OCI-LY7 (cell line): ENCODE data around the gene LINC00632. TPM values are rescaled to one million over a fixed set of nuclear protein-coding genes. Genes with fewer than 3 reads are reported as not detected.

Experiments used
- BruUV-seq: library from RNA; stranded (reverse); fragments of 400-500 nt; replicated peaks from 2 replicates; lab custom pipeline; 2021; lab: Mats Ljungman, UMichigan
- CTCF ChIA-PET: fragments of 300-600 bp; sonication (Branson Sonifier 250); formaldehyde crosslinking; loops from one replicate; lab custom pipeline; 2022; ENCODE audit warnings: antibody characterized with exemption; ENCODE audit not compliant: unreplicated experiment; lab: Charles Lee
- POLR2A ChIA-PET: fragments of 300-600 bp; sonication (Branson Sonifier 250); formaldehyde crosslinking; loops from one replicate; lab custom pipeline; 2022; ENCODE audit warnings: antibody characterized with exemption; lab: Charles Lee
- DNase-seq: peaks from one replicate; pipeline ENCODE4 v3.0.0-alpha.2; 2015; ENCODE audit warnings: low spot score
- H2AFZ ChIP-seq: fragments of 200-600 bp; sonication (generic), shearing (Covaris generic); 2 replicates; pipeline ENCODE4 v1.6.1; 2014; ENCODE audit warnings: mild to moderate bottlenecking, antibody characterized with exemption, low read length, moderate library complexity
- H3K27ac ChIP-seq: fragments of 200-600 bp; sonication (generic); 2 replicates; pipeline ENCODE4 v1.5.1; 2014; ENCODE audit warnings: mixed run types, low read depth, mild to moderate bottlenecking, moderate library complexity, low read length, inconsistent platforms; ENCODE audit not compliant: poor library complexity, severe bottlenecking
- H3K36me3 ChIP-seq: fragments of 200-600 bp; sonication (generic); 2 replicates; pipeline ENCODE4 v1.6.1; 2014; ENCODE audit warnings: mild to moderate bottlenecking, antibody characterized with exemption, low read length, moderate library complexity, mixed read lengths; ENCODE audit not compliant: insufficient read depth
- H3K4me1 ChIP-seq: fragments of 200-600 bp; sonication (generic); 2 replicates; pipeline ENCODE4 v1.5.1; 2014; ENCODE audit warnings: mild to moderate bottlenecking, low read length; ENCODE audit not compliant: insufficient read depth, poor library complexity, severe bottlenecking
- H3K4me2 ChIP-seq: fragments of 200-600 bp; sonication (generic); 2 replicates; pipeline ENCODE4 v1.6.1; 2014; ENCODE audit warnings: mild to moderate bottlenecking, low read length
- H3K4me3 ChIP-seq: fragments of 200-600 bp; sonication (generic); 2 replicates; pipeline ENCODE4 v1.5.1; 2014; ENCODE audit warnings: mild to moderate bottlenecking, low read depth, low read length; ENCODE audit not compliant: poor library complexity, severe bottlenecking
- H3K79me2 ChIP-seq: fragments of 200-600 bp; sonication (generic); 2 replicates; pipeline ENCODE4 v1.6.1; 2016; ENCODE audit warnings: low read depth, mild to moderate bottlenecking, low read length, moderate library complexity, mixed read lengths; ENCODE audit not compliant: insufficient read depth
- H3K9me2 ChIP-seq: fragments of 200-600 bp; sonication (generic); 2 replicates; pipeline ENCODE4 v1.6.1; 2016; ENCODE audit warnings: mild to moderate bottlenecking, low read length, mixed read lengths; ENCODE audit not compliant: insufficient read depth
- H3K9me3 ChIP-seq: fragments of 200-600 bp; sonication (generic); 2 replicates; pipeline ENCODE4 v1.6.1; 2014; ENCODE audit warnings: mild to moderate bottlenecking, mixed run types, low read length, mixed read lengths
- H4K20me1 ChIP-seq: fragments of 200-600 bp; sonication (generic); 2 replicates; pipeline ENCODE4 v1.6.1; 2014; ENCODE audit warnings: mild to moderate bottlenecking, antibody characterized with exemption, low read length, moderate library complexity, mixed read lengths; ENCODE audit not compliant: insufficient read depth
- CTCF ChIP-seq: fragments of 200-600 bp; sonication (generic); conservative IDR thresholded peaks from 2 replicates; pipeline ENCODE4 v1.5.1; 2014; ENCODE audit warnings: mild to moderate bottlenecking, antibody characterized with exemption, low read length, moderate library complexity, mixed read lengths
- EZH2phosphoT487 ChIP-seq: fragments of 200-600 bp; sonication (generic); IDR thresholded peaks from 2 replicates; pipeline ENCODE4 v1.6.1; 2018; ENCODE audit warnings: low read depth, borderline replicate concordance, mild to moderate bottlenecking, mixed run types, antibody characterized with exemption, low read length, moderate library complexity, mixed read lengths
- intact Hi-C: fragments of 100-400 bp; cut with micrococcal nuclease; formaldehyde crosslinking; loops from one replicate; pipeline ENCODE4 v1.10.0; 2022; ENCODE audit not compliant: unreplicated experiment
- total RNA-seq, 2 experiments: library from RNA; depleted of rRNA in 1 of 2; stranded (reverse); fragments of >200 nt in 1 of 2; shearing (Covaris generic) in 1 of 2; gene quantifications; 2 replicates each; pipeline ENCODE4 v1.2.3, GENCODE V29; 2014 to 2022

LINC00632 gene
- total RNA-seq, 2 experiments from 2014 or later, result not detected

DNA sequence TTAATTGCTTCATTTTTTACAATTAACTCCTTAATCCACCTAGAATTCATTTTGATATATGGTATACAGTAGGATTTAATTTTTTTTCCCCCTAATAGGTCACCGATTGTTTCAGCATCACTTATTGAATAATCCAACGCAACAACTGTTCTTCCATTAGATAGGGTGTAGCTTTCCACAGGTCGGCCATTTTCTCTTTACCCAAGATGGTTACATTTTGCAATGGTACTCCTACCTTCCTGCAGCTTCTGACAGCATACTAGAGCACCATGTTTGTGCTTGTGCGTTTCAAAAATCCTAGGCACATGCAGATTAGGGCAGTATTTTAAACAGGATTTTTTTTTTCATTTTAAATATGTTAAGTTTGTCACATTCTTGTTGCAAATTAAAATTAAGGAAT is 2.3 kb downstream of the LINC00632 start:
- Histone ChIP-seq H3K9me3 (no peaks in the 10 kb centered on the region), H3K36me3 (no peaks in the 10 kb centered on the region), H3K79me2 (no peaks in the 10 kb centered on the region), H3K4me3 (no peak overlapping the region), H3K4me2 (no peak overlapping the region), H4K20me1 (no peaks in the 10 kb centered on the region), H3K4me1 (no peaks in the 10 kb centered on the region), H2AFZ (no peak overlapping the region), H3K27ac (no peak overlapping the region), H3K9me2 (no peaks in the 10 kb centered on the region)
- TF ChIP-seq CTCF (no peak), EZH2phosphoT487 (no peak)
- no peak for DNase-seq
- BruUV-seq, result no TSS peak
- ChIA-PET POLR2A (no interaction called here), CTCF (no interaction called here)
- intact Hi-C loops, result no loop called here

DNA sequence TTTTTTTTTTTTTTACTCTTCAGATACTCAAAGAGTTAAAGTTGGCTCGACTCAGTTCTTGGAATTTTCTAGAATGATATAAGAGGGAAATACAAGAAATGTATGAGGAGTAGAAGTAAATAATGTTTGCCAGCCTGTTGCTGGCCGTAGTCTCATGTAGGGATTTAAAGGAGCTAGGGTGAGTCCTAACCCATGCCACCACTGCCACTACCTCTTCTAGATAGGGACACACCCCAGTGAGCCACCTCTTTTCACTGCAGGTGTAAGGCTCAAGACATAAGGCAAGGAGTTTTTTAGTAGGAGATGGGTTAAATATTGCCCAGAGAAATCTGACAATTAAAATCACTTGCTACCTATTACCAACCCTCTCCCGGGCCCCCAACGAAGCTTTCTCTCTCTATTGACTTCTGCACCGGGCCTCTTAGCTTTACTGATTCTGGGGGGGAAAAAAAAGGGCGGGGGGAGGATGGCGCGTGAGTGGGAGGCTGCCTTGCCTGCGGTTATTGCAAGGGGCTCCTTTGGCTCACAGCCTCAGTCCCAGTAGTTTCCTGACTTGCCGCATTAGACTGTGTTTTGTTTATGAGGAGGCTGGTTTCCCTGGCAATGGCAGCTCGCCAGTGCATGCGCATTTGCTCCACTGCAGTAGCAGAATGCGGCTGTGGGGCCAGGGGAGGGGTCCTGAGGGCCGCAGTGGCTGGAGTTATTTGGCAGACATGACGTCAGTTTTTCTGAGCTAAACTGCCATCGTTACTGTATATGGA is 3.0 kb downstream of the LINC00632 start:
- BruUV-seq, result no TSS peak
- H3K9me3 ChIP-seq, result no peaks in the 10 kb centered on the region
- no peak overlapping the region for H3K4me2 ChIP-seq
- TF ChIP-seq EZH2phosphoT487, result no peak
- no peak for TF ChIP-seq CTCF
- no peak overlapping the region for H3K27ac ChIP-seq
- H3K9me2 ChIP-seq, result no peaks in the 10 kb centered on the region
- ChIA-PET POLR2A (no interaction called here), CTCF (no interaction called here)
- H3K4me1 ChIP-seq, result no peaks in the 10 kb centered on the region
- no peak for DNase-seq
- H3K79me2 ChIP-seq, result no peaks in the 10 kb centered on the region
- intact Hi-C loops, result no loop called here
- H2AFZ ChIP-seq, result no peak overlapping the region
- no peaks in the 10 kb centered on the region for H4K20me1 ChIP-seq
- H3K36me3 ChIP-seq, result no peaks in the 10 kb centered on the region
- H3K4me3 ChIP-seq, result no peak overlapping the region

GRCh38 chrX:140713174-140713539 is 3.6 kb downstream of the LINC00632 start:
- no peak overlapping the region for H3K4me2 ChIP-seq
- no peaks in the 10 kb centered on the region for H3K36me3 ChIP-seq
- H2AFZ ChIP-seq, result no peak overlapping the region
- H3K79me2 ChIP-seq, result no peaks in the 10 kb centered on the region
- no peak overlapping the region for H3K27ac ChIP-seq
- H3K9me2 ChIP-seq, result no peaks in the 10 kb centered on the region
- no TSS peak for BruUV-seq
- no peak overlapping the region for H3K4me3 ChIP-seq
- H4K20me1 ChIP-seq, result no peaks in the 10 kb centered on the region
- CTCF ChIA-PET, result no interaction called here
- POLR2A ChIA-PET, result no interaction called here
- intact Hi-C loops, result no loop called here
- TF ChIP-seq EZH2phosphoT487 (no peak), CTCF (no peak)
- no peaks in the 10 kb centered on the region for H3K4me1 ChIP-seq
- H3K9me3 ChIP-seq, result no peaks in the 10 kb centered on the region
- no peak for DNase-seq
